RWPE2 (cell line): Measurements from ENCODE around the gene INPP5E.

Source experiments
- ATAC-seq: fragments of 200-7000 bp; cut with Tn5 transposase; 3 replicates; pipeline ENCODE4 v1.9.1; 2021; ENCODE audit warnings: low read depth
- DNase-seq: peaks from one replicate; pipeline ENCODE4 v3.0.0-alpha.2; 2020; ENCODE audit warnings: low spot score
- H3K27ac ChIP-seq: fragments of 450-650 bp; 2 replicates; pipeline ENCODE4 v1.5.1; 2017; ENCODE audit warnings: mild to moderate bottlenecking; ENCODE audit not compliant: poor library complexity, severe bottlenecking
- H3K27me3 ChIP-seq: fragments of 250-450 bp; sonication (Bioruptor Pico); 2 replicates; pipeline ENCODE4 v1.5.1; 2021; ENCODE audit warnings: mild to moderate bottlenecking, moderate library complexity; ENCODE audit not compliant: insufficient read depth, poor library complexity, severe bottlenecking
- H3K36me3 ChIP-seq: fragments of 250-450 bp; sonication (Bioruptor Pico); 2 replicates; pipeline ENCODE4 v1.5.1; 2020; ENCODE audit warnings: low read depth, mild to moderate bottlenecking, moderate library complexity
- H3K4me1 ChIP-seq: fragments of 250-450 bp; sonication (Bioruptor Pico); 2 replicates; pipeline ENCODE4 v1.5.1; 2021; ENCODE audit warnings: mild to moderate bottlenecking, moderate library complexity; ENCODE audit not compliant: insufficient read depth, poor library complexity, severe bottlenecking
- H3K4me3 ChIP-seq: fragments of 250-450 bp; sonication (Bioruptor Pico); 2 replicates; pipeline ENCODE4 v1.5.1; 2021; ENCODE audit warnings: mild to moderate bottlenecking, moderate library complexity; ENCODE audit not compliant: severe bottlenecking
- H3K9me3 ChIP-seq: fragments of 250-450 bp; sonication (Bioruptor Pico); 2 replicates; pipeline ENCODE4 v1.5.1; 2021; ENCODE audit warnings: mild to moderate bottlenecking, moderate library complexity; ENCODE audit not compliant: severe bottlenecking
- TF ChIP-seq, protein P1 (sequence below): fragments of 450-650 bp; IDR thresholded peaks from one replicate; pipeline ENCODE4 v1.5.1; 2017; ENCODE audit warnings: mild to moderate bottlenecking, moderate library complexity; ENCODE audit not compliant: poor library complexity, severe bottlenecking

The INPP5E gene

GRCh38 chr9:136424750-136425362 lies 14.8 kb downstream of the INPP5E start:
- TF ChIP-seq, protein P1, sequence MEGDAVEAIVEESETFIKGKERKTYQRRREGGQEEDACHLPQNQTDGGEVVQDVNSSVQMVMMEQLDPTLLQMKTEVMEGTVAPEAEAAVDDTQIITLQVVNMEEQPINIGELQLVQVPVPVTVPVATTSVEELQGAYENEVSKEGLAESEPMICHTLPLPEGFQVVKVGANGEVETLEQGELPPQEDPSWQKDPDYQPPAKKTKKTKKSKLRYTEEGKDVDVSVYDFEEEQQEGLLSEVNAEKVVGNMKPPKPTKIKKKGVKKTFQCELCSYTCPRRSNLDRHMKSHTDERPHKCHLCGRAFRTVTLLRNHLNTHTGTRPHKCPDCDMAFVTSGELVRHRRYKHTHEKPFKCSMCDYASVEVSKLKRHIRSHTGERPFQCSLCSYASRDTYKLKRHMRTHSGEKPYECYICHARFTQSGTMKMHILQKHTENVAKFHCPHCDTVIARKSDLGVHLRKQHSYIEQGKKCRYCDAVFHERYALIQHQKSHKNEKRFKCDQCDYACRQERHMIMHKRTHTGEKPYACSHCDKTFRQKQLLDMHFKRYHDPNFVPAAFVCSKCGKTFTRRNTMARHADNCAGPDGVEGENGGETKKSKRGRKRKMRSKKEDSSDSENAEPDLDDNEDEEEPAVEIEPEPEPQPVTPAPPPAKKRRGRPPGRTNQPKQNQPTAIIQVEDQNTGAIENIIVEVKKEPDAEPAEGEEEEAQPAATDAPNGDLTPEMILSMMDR, result no peak

DNA sequence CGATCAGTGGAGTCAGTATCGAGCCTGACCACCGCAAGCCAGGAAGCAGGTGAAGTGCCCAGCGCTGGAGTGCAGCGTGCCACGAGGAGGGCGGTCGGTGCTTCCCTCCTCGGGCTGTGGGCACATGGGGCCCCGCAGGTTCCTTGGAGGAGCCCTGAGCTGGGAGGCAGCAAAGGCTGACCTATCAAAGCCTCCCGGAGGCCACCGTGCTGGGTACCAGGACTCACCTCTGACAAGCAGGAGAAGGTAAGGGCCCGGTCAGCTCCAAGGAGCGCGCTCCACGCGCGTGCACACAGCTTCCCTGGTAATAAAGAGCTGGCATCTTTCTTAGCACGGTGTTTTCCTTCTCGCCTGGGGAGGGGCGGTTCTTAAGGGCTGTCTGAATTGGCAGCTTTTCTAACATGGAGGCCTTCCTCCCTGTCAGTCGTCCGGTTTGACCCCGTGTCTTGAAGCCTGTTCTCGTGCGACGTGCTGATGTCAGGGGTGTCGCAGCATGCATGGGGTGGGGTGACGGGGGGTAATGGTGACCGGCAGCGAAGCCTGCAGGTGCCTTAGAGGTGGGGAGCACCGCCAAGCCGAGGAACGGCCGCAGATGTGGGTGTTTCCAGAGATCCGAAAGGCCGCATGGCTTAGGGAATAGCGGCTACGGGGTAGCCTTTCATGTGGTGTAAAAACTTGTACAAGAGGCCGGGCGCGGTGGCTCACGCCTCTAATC lies 16.1 kb downstream of the INPP5E start:
- DNase-seq, result peak; percentile 54
- ATAC-seq, result no peak
- TF ChIP-seq, protein P1, result no peak
- Histone ChIP-seq H3K4me1 (no peaks in the 10 kb centered on the region), H3K27ac (no peak overlapping the region), H3K9me3 (no peaks in the 10 kb centered on the region), H3K27me3 (no peaks in the 10 kb centered on the region), H3K36me3 (peaks cover 57% of the 10 kb centered on the region), H3K4me3 (no peak overlapping the region)

More at GRCh38 chr9:136424750-136425362, 14.8 kb downstream of the INPP5E start:
- Histone ChIP-seq H3K27ac (no peak overlapping the region), H3K27me3 (no peaks in the 10 kb centered on the region), H3K4me1 (no peaks in the 10 kb centered on the region), H3K4me3 (no peak overlapping the region), H3K9me3 (no peaks in the 10 kb centered on the region), H3K36me3 (peaks cover 51% of the 10 kb centered on the region)
- peak; percentile 47 for DNase-seq
- no peak for ATAC-seq

- Histone ChIP-seq H3K9me3 (no peaks in the 10 kb centered on the region), H3K27me3 (no peaks in the 10 kb centered on the region), H3K4me3 (no peak overlapping the region), H3K36me3 (peaks cover 63% of the 10 kb centered on the region), H3K4me1 (no peaks in the 10 kb centered on the region), H3K27ac (no peak overlapping the region)
- TF ChIP-seq, protein P1, result no peak
- DNase-seq (peak; percentile 49), ATAC-seq (no peak)
These were observed 16.8 kb downstream of the INPP5E start for GRCh38 chr9:136422876-136423275.

DNA sequence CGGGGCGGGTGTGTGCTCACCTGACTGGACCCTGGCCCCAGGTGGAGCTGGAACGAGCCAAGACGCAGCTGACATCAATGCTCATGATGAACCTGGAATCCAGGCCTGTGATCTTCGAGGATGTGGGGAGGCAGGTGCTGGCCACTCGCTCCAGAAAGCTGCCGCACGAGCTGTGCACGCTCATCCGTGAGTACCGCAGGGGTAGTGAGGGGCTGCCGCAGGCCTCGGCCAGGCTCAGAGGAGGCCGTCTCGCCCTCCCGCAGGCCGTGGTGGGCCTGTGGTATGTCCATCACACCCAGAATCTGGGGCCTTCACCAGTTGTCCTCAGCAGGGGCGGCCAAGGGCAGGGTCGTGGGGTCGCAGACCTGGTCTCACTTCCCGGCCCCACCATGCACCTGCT lies 17.9 kb downstream of the INPP5E start:
- TF ChIP-seq, protein P1, result no peak
- no peaks in the 10 kb centered on the region for H3K4me1 ChIP-seq
- H3K27ac ChIP-seq, result no peak overlapping the region
- DNase-seq, result no peak
- H3K27me3 ChIP-seq, result no peaks in the 10 kb centered on the region
- no peak for ATAC-seq
- H3K9me3 ChIP-seq, result no peaks in the 10 kb centered on the region
- H3K36me3 ChIP-seq, result peaks cover 74% of the 10 kb centered on the region
- H3K4me3 ChIP-seq, result no peak overlapping the region

DNA sequence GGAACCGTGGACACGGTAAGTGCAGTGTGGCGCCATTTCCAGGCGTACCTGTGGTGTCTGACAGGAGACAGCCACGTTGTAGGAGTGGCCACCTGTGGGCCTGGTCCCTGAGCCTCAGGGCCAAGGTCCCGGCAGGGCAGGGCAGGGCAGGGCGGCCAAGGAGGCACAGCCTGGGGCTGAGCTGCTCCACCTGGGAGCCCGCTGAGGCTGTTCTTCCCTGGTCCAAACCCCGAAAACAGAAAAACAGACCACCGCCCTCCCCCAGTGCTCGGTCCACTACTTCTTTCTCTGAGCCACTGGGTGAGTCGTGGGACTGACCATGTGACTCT lies 20.6 kb downstream of the INPP5E start:
- ATAC-seq, result no peak
- H3K36me3 ChIP-seq, result peaks cover 93% of the 10 kb centered on the region

More for the DNA sequence above, 20.6 kb downstream of the INPP5E start:
- Histone ChIP-seq H3K9me3 (no peaks in the 10 kb centered on the region), H3K27me3 (no peaks in the 10 kb centered on the region), H3K4me1 (no peaks in the 10 kb centered on the region), H3K4me3 (no peak overlapping the region), H3K27ac (no peak overlapping the region)
- TF ChIP-seq, protein P1, result no peak
- no peak for DNase-seq
